Keratinocyte (primary cell): ENCODE data around the gene AIG1. TPM values are rescaled to one million over a fixed set of nuclear protein-coding genes. Genes with fewer than 3 reads are reported as not detected.

Source experiments
- DNase-seq: peaks from one replicate; pipeline ENCODE4 v3.0.0-alpha.2; 2011; ENCODE audit warnings: low read depth, missing footprints, low spot score
- FAIRE-seq: peaks from 2 replicates; lab custom pipeline; 2011; peaks lifted over from hg19 to GRCh38; lab: Jason Lieb, UNC
- H2AFZ ChIP-seq: 2 replicates; pipeline ENCODE4 v1.6.0; 2012; ENCODE audit warnings: low read length, control low read depth, inconsistent platforms; ENCODE audit not compliant: control insufficient read depth
- H3K27ac ChIP-seq: 2 replicates; pipeline ENCODE4 v1.5.1; 2011; ENCODE audit warnings: low read length; ENCODE audit not compliant: control insufficient read depth, insufficient read depth
- H3K27me3 ChIP-seq: 3 replicates; pipeline ENCODE4 v1.6.0; 2011; ENCODE audit warnings: low read length; ENCODE audit not compliant: control insufficient read depth, insufficient read depth; ENCODE audit errors: extremely low read depth
- H3K36me3 ChIP-seq, 2 experiments: 2 replicates in 1 of 2; 3 replicates in 1 of 2; pipeline ENCODE4 v1.5.1; 2011; ENCODE audit warnings: low read length in 2 of 2, mild to moderate bottlenecking in 1 of 2; ENCODE audit not compliant: control insufficient read depth in 2 of 2, insufficient read depth in 2 of 2; ENCODE audit errors: extremely low read depth in 1 of 2
- H3K4me1 ChIP-seq: 3 replicates; pipeline ENCODE4 v1.5.1; 2011; ENCODE audit warnings: low read length; ENCODE audit not compliant: control insufficient read depth, insufficient read depth; ENCODE audit errors: extremely low read depth
- H3K4me2 ChIP-seq: 3 replicates; pipeline ENCODE4 v1.6.0; 2011; ENCODE audit warnings: low read depth, low read length; ENCODE audit not compliant: control insufficient read depth, insufficient read depth; ENCODE audit errors: extremely low read depth
- H3K4me3 ChIP-seq, 3 experiments: fragments of 200-600 bp in 1 of 3; sonication (generic) in 1 of 3; 2 replicates in 2 of 3; 3 replicates in 1 of 3; pipeline ENCODE4 v1.5.1; 2011 to 2016; ENCODE audit warnings: low read length in 3 of 3, mild to moderate bottlenecking in 3 of 3, control low read depth in 2 of 3, inconsistent platforms in 1 of 3, low read depth in 1 of 3, mixed read lengths in 1 of 3, mixed run types in 1 of 3, moderate library complexity in 1 of 3; ENCODE audit not compliant: control insufficient read depth in 2 of 3, insufficient read depth in 2 of 3; ENCODE audit errors: extremely low read depth in 1 of 3
- H3K79me2 ChIP-seq: 2 replicates; pipeline ENCODE4 v1.6.0; 2012; ENCODE audit warnings: low read length; ENCODE audit not compliant: control insufficient read depth, insufficient read depth
- H3K9ac ChIP-seq: 3 replicates; pipeline ENCODE4 v1.6.0; 2011; ENCODE audit warnings: low read length; ENCODE audit not compliant: control insufficient read depth, insufficient read depth; ENCODE audit errors: extremely low read depth
- H3K9me1 ChIP-seq: 3 replicates; pipeline ENCODE4 v1.6.0; 2011; ENCODE audit warnings: low read length; ENCODE audit not compliant: control insufficient read depth, insufficient read depth; ENCODE audit errors: extremely low read depth
- H3K9me3 ChIP-seq: 2 replicates; pipeline ENCODE4 v1.5.1; 2012; ENCODE audit warnings: low read depth, low read length; ENCODE audit not compliant: control insufficient read depth
- H4K20me1 ChIP-seq: 3 replicates; pipeline ENCODE4 v1.6.0; 2011; ENCODE audit warnings: low read length; ENCODE audit not compliant: control insufficient read depth, insufficient read depth; ENCODE audit errors: extremely low read depth
- CTCF ChIP-seq, 3 experiments: IDR thresholded peaks in 1 of 3; conservative IDR thresholded peaks in 1 of 3; optimal IDR thresholded peaks in 1 of 3; 2 replicates in 2 of 3; 3 replicates in 1 of 3; pipeline versions ENCODE3 to v1.5.1; 2011; ENCODE audit warnings: low read length in 3 of 3, mild to moderate bottlenecking in 3 of 3, moderate library complexity in 2 of 3, control low read depth in 1 of 3, inconsistent platforms in 1 of 3; ENCODE audit not compliant: insufficient read depth in 2 of 3; ENCODE audit errors: extremely low read depth in 1 of 3
- EZH2 ChIP-seq: IDR thresholded peaks from one replicate; pipeline ENCODE4 v1.6.1; 2012; ENCODE audit warnings: inconsistent platforms, mild to moderate bottlenecking, low read length, moderate library complexity
- dilution Hi-C: fragments of 300-500 bp; cut with MboI; formaldehyde crosslinking; loops from one replicate; pipeline ENCODE4 v1.7.0; 2020; ENCODE audit warnings: low sequenced_read_pairs; ENCODE audit not compliant: extremely low pct_ligation_motif_present
- polyA plus RNA-seq, 5 experiments: library from polyadenylated mRNA; depleted of rRNA in 3 of 5; stranded (reverse) in 3 of 5; stranded (forward) in 1 of 5; unstranded in 1 of 5; fragments of >200 nt; gene quantifications; 1 replicate in 1 of 5; 2 replicates in 3 of 5; 3 replicates in 1 of 5; pipeline versions ENCODE4 v1.2.1 to v1.2.3, GENCODE V29; 2011 to 2012; ENCODE audit warnings: missing spikeins in 2 of 5, low read depth in 1 of 5, low replicate concordance in 1 of 5

The AIG1 gene
- polyA plus RNA-seq, 1 donor (not counting 4 experiments of a cell fraction or from before 2014, with no cell fraction given) = 77.1 TPM

DNA sequence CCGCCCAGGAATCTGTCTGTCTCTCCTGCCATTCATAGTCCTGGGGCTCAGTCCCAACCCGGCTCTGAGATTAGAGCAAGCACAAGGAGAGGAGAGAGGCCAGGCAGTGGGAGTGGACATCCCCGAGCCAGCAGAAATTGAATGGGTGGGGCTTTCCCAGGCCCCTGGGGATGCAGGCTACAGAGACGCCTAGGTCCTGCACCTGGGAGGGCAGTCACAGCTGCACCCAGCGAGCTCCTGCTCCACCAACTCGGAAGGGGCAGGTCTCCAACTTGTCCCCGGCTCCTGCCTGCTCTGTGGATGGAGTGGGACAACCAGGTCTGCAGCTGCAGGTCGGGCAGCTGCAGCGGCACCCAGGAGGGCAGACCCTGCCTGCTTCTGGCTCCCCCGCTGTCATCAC is 11.1 kb upstream of the AIG1 start:
- dilution Hi-C loops = no loop called here
- FAIRE-seq = no peak
- TF ChIP-seq EZH2 = no peak
- no peak for TF ChIP-seq CTCF (optimal IDR thresholded peaks at IDR 0.05 in 1 of 3, IDR thresholded peaks at IDR 0.05 in 1 of 3, conservative IDR thresholded peaks at IDR 0.05 in 1 of 3; ENCODE audit: extremely low read depth in 1 of 3, insufficient read depth in 2 of 3, low read length in 3 of 3)

DNA sequence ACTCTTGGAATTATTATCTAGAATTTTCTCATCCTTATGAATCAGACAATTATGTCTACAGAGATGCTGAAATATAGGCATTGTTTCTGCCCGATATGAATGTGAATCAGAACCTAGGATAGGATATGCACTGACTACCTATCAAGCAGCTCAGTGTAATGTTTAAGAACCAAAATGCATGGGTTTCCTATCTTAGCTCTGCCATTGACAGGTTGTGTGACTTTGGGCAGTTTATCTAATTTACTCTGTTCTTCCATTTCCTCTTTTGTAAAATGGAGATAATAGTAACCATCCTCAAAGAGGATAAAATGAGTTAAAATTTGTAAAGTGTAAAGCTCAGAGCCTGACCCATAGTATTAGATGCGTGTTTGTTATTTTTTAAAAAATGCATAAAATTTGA is 10.2 kb upstream of the AIG1 start:
- H3K4me3 ChIP-seq = no peak overlapping the region
- no peak overlapping the region for H2AFZ ChIP-seq
- DNase-seq (no peak), FAIRE-seq (no peak)
- H4K20me1 ChIP-seq = no peaks in the 10 kb centered on the region
- H3K4me2 ChIP-seq = no peak overlapping the region
- no peaks in the 10 kb centered on the region for H3K79me2 ChIP-seq
- no peaks in the 10 kb centered on the region for H3K9me1 ChIP-seq
- no peaks in the 10 kb centered on the region for H3K36me3 ChIP-seq
- no peak for TF ChIP-seq EZH2
- TF ChIP-seq CTCF (optimal IDR thresholded peaks at IDR 0.05 in 1 of 3, IDR thresholded peaks at IDR 0.05 in 1 of 3, conservative IDR thresholded peaks at IDR 0.05 in 1 of 3; ENCODE audit: extremely low read depth in 1 of 3, insufficient read depth in 2 of 3, low read length in 3 of 3) = no peak
- no peaks in the 10 kb centered on the region for H3K4me1 ChIP-seq
- no peaks in the 10 kb centered on the region for H3K9me3 ChIP-seq
- dilution Hi-C loops = no loop called here
- H3K27me3 ChIP-seq = no peaks in the 10 kb centered on the region
- H3K27ac ChIP-seq = no peak overlapping the region
- no peak overlapping the region for H3K9ac ChIP-seq

More for the DNA sequence above, 11.1 kb upstream of the AIG1 start:
- Histone ChIP-seq H3K4me2 (no peak overlapping the region), H3K79me2 (no peaks in the 10 kb centered on the region), H4K20me1 (no peaks in the 10 kb centered on the region), H3K9me1 (no peaks in the 10 kb centered on the region), H3K27ac (no peak overlapping the region), H3K4me1 (no peaks in the 10 kb centered on the region), H3K9ac (no peak overlapping the region), H2AFZ (no peak overlapping the region), H3K4me3 (no peak overlapping the region), H3K36me3 (no peaks in the 10 kb centered on the region), H3K27me3 (no peaks in the 10 kb centered on the region), H3K9me3 (no peaks in the 10 kb centered on the region)
- DNase-seq = no peak
